ENCODE results near the gene FCHSD2. TPM values are rescaled to one million over a fixed set of nuclear protein-coding genes. Genes with fewer than 3 reads are reported as not detected.

The FCHSD2 gene
- total RNA-seq, 2 donors from 2014 or later: 14.0 to 17.6 TPM

- Mint-ChIP-seq H3K27ac (no peak overlapping the region), H3K36me3 (ENCODE audit: low read depth) (no peaks in the 10 kb centered on the region), H3K4me3 (no peak overlapping the region), H3K27me3 (ENCODE audit: insufficient read depth) (no peaks in the 10 kb centered on the region), H3K4me1 (no peaks in the 10 kb centered on the region), H3K9me3 (no peaks in the 10 kb centered on the region)
- DNase-seq: no peak
- WGBS, 2 experiments (ENCODE audit: insufficient coverage in 1 of 2, insufficient read length in 1 of 2): 90 to 94% methylated on average over 3 to 4 of the region's 4 CpGs
- H3K36me3 ChIP-seq (ENCODE audit: control insufficient read depth, insufficient read depth, low read length): no peaks in the 10 kb centered on the region
- no peak overlapping the region for H3K9ac ChIP-seq (ENCODE audit: extremely low read depth, low read length, poor library complexity, severe bottlenecking)
- H3K4me3 ChIP-seq (ENCODE audit: low read length): no peak overlapping the region
- H3K27ac ChIP-seq (ENCODE audit: low read depth, low read length): no peak overlapping the region
- no peaks in the 10 kb centered on the region for H3K27me3 ChIP-seq (ENCODE audit: control insufficient read depth, insufficient read depth, low read length, poor library complexity, severe bottlenecking)
- no peaks in the 10 kb centered on the region for H3K4me1 ChIP-seq (ENCODE audit: control insufficient read depth, insufficient read depth, low read length)
- TF ChIP-seq CTCF (conservative IDR thresholded peaks at IDR 0.05): no peak
- H3K9me3 ChIP-seq (ENCODE audit: control insufficient read depth, low read length): no peaks in the 10 kb centered on the region
These were observed 303.3 kb downstream of the FCHSD2 start for GRCh38 chr11:72838691-72839305.

GRCh38 chr11:72836111-72836510, 306.0 kb downstream of the FCHSD2 start:
- no peaks in the 10 kb centered on the region for H3K27me3 Mint-ChIP-seq (ENCODE audit: insufficient read depth)
- no peaks in the 10 kb centered on the region for H3K27me3 ChIP-seq (ENCODE audit: control insufficient read depth, insufficient read depth, low read length, poor library complexity, severe bottlenecking)
- no peaks in the 10 kb centered on the region for H3K36me3 Mint-ChIP-seq (ENCODE audit: low read depth)
- no peak overlapping the region for H3K9ac ChIP-seq (ENCODE audit: extremely low read depth, low read length, poor library complexity, severe bottlenecking)
- peaks cover 4% of the 10 kb centered on the region for H3K4me1 Mint-ChIP-seq
- H3K9me3 ChIP-seq (ENCODE audit: control insufficient read depth, low read length): no peaks in the 10 kb centered on the region
- H3K27ac ChIP-seq (ENCODE audit: low read depth, low read length): no peak overlapping the region
- TF ChIP-seq CTCF (conservative IDR thresholded peaks at IDR 0.05): no peak
- no peaks in the 10 kb centered on the region for H3K36me3 ChIP-seq (ENCODE audit: control insufficient read depth, insufficient read depth, low read length)
- no peak overlapping the region for H3K4me3 ChIP-seq (ENCODE audit: low read length)
- no peak overlapping the region for H3K4me3 Mint-ChIP-seq
- H3K4me1 ChIP-seq (ENCODE audit: control insufficient read depth, insufficient read depth, low read length): no peaks in the 10 kb centered on the region
- no peak for DNase-seq
- H3K9me3 Mint-ChIP-seq: no peaks in the 10 kb centered on the region
- H3K27ac Mint-ChIP-seq: no peak overlapping the region
- WGBS, 2 experiments (ENCODE audit: insufficient coverage in 1 of 2, insufficient read length in 1 of 2): 86 to 92% methylated on average over 2 to 3 of the region's 4 CpGs

GRCh38 chr11:72834905-72835304, 307.2 kb downstream of the FCHSD2 start:
- DNase-seq: no peak
- no peaks in the 10 kb centered on the region for H3K27me3 Mint-ChIP-seq (ENCODE audit: insufficient read depth)
- no peaks in the 10 kb centered on the region for H3K36me3 Mint-ChIP-seq (ENCODE audit: low read depth)
- Histone ChIP-seq H3K27me3 (ENCODE audit: control insufficient read depth, insufficient read depth, low read length, poor library complexity, severe bottlenecking) (no peaks in the 10 kb centered on the region), H3K9ac (ENCODE audit: extremely low read depth, low read length, poor library complexity, severe bottlenecking) (no peak overlapping the region), H3K4me3 (ENCODE audit: low read length) (no peak overlapping the region), H3K27ac (ENCODE audit: low read depth, low read length) (no peak overlapping the region), H3K36me3 (ENCODE audit: control insufficient read depth, insufficient read depth, low read length) (no peaks in the 10 kb centered on the region), H3K9me3 (ENCODE audit: control insufficient read depth, low read length) (no peaks in the 10 kb centered on the region), H3K4me1 (ENCODE audit: control insufficient read depth, insufficient read depth, low read length) (no peaks in the 10 kb centered on the region)
- no peak for TF ChIP-seq CTCF (conservative IDR thresholded peaks at IDR 0.05)
- no peak overlapping the region for H3K27ac Mint-ChIP-seq
- H3K4me3 Mint-ChIP-seq: no peak overlapping the region
- whole genome bisulfite sequencing, 2 experiments (ENCODE audit: insufficient coverage in 1 of 2, insufficient read length in 1 of 2): 94 to 96% methylated on average over 5 of the region's 5 CpGs
- H3K9me3 Mint-ChIP-seq: no peaks in the 10 kb centered on the region
- peaks cover 4% of the 10 kb centered on the region for H3K4me1 Mint-ChIP-seq
